ENCODE data around the gene AIDA.
A peak's percentile ranks its signal among the peaks of the same experiment; 100 is the strongest.

The AIDA gene

DNA sequence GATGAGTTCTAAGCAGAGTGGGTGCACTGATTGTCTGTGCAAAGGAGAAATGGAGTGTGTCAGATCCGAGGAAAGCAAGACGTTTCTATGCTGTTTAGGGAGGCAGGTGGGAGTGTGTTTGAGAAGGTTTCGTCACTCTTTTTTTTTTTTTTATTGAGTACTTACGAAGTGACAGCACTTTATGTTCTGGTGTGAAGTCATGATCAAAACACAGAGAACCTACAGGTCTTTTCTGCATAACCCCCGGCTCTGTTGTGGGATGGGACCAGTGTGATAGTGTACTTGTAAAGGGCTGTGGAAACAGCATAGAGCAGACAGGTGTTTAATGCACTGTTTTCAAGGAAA is 67.7 kb downstream of the AIDA start:
- Histone ChIP-seq H3K27me3 (ENCODE audit: control insufficient read depth, insufficient read depth, low read length) (no peaks in the 10 kb centered on the region), H3K9me3 (ENCODE audit: control insufficient read depth, insufficient read depth, low read length) (no peaks in the 10 kb centered on the region), H3K4me3 (ENCODE audit: low read length) (peak overlapping the region; percentile 50; the same call in 1 of the 2 replicates), H3K4me1 (ENCODE audit: control insufficient read depth, insufficient read depth, low read length) (no peaks in the 10 kb centered on the region), H3K36me3 (ENCODE audit: control insufficient read depth, insufficient read depth, low read length) (no peaks in the 10 kb centered on the region; the same call in 1 of the 2 replicates), H3K27ac (ENCODE audit: low read length) (no peak overlapping the region)
- DNase-seq (ENCODE audit: low read depth, low spot score): no peak
- WGBS (ENCODE audit: insufficient coverage, insufficient read length): no CpG with 5 or more reads among the region's 5 CpGs

DNA sequence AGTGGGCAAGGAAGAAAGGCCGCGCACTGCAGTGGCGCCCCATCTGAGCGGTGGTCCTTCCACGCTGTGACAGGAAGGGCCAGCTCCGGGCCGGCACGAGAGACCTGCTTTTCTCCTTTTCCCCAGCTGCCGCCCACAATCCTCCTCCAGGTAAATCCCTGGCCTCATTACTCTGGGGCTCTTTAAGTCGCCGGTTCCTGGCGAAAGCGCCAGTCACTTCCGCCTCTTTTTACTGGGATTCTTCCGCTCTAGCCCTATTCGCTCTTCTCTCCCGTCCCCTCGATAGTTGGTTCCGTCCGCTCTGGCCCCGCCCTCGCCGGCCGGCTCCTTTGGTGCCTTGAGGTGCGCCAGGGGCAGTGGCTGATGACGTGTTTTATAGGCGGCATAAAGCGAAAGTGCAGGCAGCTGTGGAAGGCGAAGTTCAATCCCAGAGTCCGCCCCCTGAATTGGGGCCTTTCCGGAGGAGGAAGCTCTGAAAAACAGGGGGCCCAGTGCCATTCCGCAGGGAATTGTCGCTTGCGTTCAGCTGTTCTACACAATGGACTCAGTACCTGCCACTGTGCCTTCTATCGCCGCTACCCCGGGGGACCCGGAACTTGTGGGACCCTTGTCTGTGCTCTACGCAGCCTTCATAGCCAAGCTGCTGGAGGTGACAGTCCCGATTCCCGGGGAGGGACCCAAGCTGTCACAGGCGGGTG is 68.2 kb downstream of the AIDA start:
- no CpG with 5 or more reads among the region's 42 CpGs for WGBS (ENCODE audit: insufficient coverage, insufficient read length)
- Histone ChIP-seq H3K9me3 (ENCODE audit: control insufficient read depth, insufficient read depth, low read length) (no peaks in the 10 kb centered on the region), H3K36me3 (ENCODE audit: control insufficient read depth, insufficient read depth, low read length) (no peaks in the 10 kb centered on the region; the same call in 1 of the 2 replicates), H3K4me1 (ENCODE audit: control insufficient read depth, insufficient read depth, low read length) (no peaks in the 10 kb centered on the region), H3K27me3 (ENCODE audit: control insufficient read depth, insufficient read depth, low read length) (no peaks in the 10 kb centered on the region), H3K4me3 (ENCODE audit: low read length) (peak overlapping the region; percentile 50; the same call in 1 of the 2 replicates), H3K27ac (ENCODE audit: low read length) (no peak overlapping the region)
- DNase-seq (ENCODE audit: low read depth, low spot score): peak; percentile 94

DNA sequence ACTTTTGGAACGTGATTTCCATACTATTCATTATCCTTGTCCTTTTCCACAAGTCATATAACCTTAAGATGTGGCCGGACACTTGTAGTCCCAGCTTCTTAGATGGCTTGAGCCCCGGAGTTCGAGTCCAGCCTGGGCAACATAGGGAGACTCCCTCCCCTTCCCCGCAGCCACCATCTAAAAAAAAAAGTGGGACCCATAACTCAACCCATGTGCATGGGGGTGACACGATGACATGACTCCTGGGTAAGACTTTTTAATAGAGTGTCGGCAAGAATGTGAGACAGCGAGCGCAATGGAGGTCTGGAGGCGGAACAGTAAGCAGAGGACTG is 68.7 kb downstream of the AIDA start:
- Histone ChIP-seq H3K9me3 (ENCODE audit: control insufficient read depth, insufficient read depth, low read length) (no peaks in the 10 kb centered on the region), H3K27me3 (ENCODE audit: control insufficient read depth, insufficient read depth, low read length) (no peaks in the 10 kb centered on the region), H3K27ac (ENCODE audit: low read length) (no peak overlapping the region), H3K36me3 (ENCODE audit: control insufficient read depth, insufficient read depth, low read length) (no peaks in the 10 kb centered on the region; the same call in 1 of the 2 replicates), H3K4me1 (ENCODE audit: control insufficient read depth, insufficient read depth, low read length) (no peaks in the 10 kb centered on the region), H3K4me3 (ENCODE audit: low read length) (peak overlapping the region; percentile 50; the same call in 1 of the 2 replicates)
- WGBS (ENCODE audit: insufficient coverage, insufficient read length): no CpG with 5 or more reads among the region's 10 CpGs
- no peak for DNase-seq (ENCODE audit: low read depth, low spot score)

DNA sequence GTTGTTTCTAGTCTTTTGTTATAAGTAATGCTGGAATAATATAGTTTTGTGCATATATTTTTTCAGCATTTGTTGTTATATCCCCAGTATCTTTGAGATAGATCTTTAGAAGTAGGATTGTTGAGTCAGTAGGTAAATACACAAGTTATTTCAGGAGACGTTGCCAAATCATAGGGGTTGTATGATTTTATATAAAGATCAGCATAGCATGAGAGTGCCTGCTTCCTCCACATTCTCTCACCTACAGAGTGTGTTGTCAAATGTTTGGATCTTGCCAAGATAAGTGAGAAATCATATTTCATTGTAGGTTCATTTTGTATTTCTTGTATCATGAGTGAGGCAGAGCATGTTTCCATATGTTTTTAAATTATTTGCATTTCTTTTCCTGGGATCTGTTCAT is 69.8 kb downstream of the AIDA start:
- no peaks in the 10 kb centered on the region for H3K27me3 ChIP-seq (ENCODE audit: control insufficient read depth, insufficient read depth, low read length)
- no CpG with 5 or more reads among the region's 1 CpG for WGBS (ENCODE audit: insufficient coverage, insufficient read length)
- no peak for DNase-seq (ENCODE audit: low read depth, low spot score)
- no peaks in the 10 kb centered on the region; the same call in 1 of the 2 replicates for H3K36me3 ChIP-seq (ENCODE audit: control insufficient read depth, insufficient read depth, low read length)
- no peak overlapping the region for H3K4me3 ChIP-seq (ENCODE audit: low read length)
- H3K4me1 ChIP-seq (ENCODE audit: control insufficient read depth, insufficient read depth, low read length): no peaks in the 10 kb centered on the region
- H3K9me3 ChIP-seq (ENCODE audit: control insufficient read depth, insufficient read depth, low read length): no peaks in the 10 kb centered on the region
- no peak overlapping the region for H3K27ac ChIP-seq (ENCODE audit: low read length)

DNA sequence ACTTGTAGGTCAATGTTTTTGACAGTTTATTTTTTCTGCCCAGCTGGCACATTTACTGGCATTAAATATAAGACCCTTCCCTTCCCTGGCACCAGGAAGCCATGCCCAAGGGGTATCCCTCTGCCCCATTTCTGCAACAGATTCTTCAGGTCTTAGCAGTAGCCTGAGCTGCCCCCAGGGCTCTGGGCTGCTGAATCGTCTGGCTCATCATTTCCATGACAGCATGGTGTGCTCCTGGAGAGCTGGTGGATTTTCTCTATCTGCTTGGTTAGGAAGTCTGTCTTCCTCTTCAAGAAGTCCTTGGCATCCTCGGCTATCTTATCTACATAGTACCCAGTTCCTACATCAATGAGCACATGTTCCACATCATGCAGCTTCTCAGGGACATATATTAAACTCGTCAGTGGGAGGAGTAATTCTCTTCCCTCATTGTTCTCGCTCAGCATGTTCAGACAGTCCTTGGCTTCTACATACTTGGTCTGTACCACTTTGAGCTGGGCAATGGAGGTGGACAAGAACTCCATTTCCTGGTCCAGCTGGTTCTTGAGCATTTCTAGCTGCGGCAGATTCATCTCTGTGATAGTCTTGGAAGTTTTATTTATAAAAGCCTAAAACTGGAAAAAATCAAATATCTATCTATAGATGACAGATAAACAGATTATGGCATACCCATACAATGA is 70.9 kb downstream of the AIDA start:
- no peak overlapping the region for H3K4me3 ChIP-seq (ENCODE audit: low read length)
- H3K27ac ChIP-seq (ENCODE audit: low read length): no peak overlapping the region
- no peaks in the 10 kb centered on the region for H3K27me3 ChIP-seq (ENCODE audit: control insufficient read depth, insufficient read depth, low read length)
- no peaks in the 10 kb centered on the region for H3K4me1 ChIP-seq (ENCODE audit: control insufficient read depth, insufficient read depth, low read length)
- no peaks in the 10 kb centered on the region; the same call in 1 of the 2 replicates for H3K36me3 ChIP-seq (ENCODE audit: control insufficient read depth, insufficient read depth, low read length)
- no peaks in the 10 kb centered on the region for H3K9me3 ChIP-seq (ENCODE audit: control insufficient read depth, insufficient read depth, low read length)
- no CpG with 5 or more reads among the region's 5 CpGs for WGBS (ENCODE audit: insufficient coverage, insufficient read length)
- no peak for DNase-seq (ENCODE audit: low read depth, low spot score)

DNA sequence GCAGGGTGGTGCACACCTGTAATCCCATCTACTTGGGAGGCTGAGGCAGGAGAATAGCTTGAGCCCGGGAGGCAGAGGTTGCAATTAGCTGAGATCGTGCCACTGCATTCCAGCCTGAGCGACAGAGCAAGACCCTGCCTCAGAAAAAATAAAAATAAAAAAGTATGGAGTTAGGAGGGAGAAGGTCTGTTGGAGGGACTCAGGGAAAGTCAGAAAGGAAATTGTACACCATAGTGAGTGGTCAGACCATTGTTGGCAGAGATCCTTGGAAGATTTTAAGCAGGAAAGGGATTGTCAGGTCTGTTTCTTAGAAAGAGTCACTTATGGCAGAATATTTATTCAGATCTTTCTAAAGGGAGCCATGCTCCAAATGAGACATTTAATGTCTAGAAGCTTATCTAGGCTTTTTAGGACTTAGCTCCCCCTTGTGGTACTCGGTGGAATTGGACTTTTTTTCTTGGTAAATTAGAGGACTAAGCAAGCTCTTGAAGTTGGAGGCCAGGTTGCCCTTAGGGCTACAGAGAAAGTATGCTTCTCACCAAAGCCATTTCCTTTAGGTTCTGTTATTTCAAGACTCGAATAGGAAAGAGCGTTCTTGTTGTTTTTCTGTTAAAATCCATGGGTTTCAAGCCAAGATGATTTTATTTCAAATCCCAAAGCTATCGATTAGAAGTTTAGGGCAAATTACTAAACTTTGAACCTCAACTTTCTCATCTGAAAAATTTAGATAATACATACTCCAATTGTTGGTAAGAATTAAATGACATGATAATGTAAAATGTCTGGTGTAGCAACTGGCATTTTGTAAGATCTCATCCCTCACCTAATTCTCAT is 77.9 kb downstream of the AIDA start:
- no peaks in the 10 kb centered on the region for H3K4me1 ChIP-seq (ENCODE audit: control insufficient read depth, insufficient read depth, low read length)
- no peaks in the 10 kb centered on the region for H3K9me3 ChIP-seq (ENCODE audit: control insufficient read depth, insufficient read depth, low read length)
- H3K27ac ChIP-seq (ENCODE audit: low read length): no peak overlapping the region
- no peaks in the 10 kb centered on the region for H3K27me3 ChIP-seq (ENCODE audit: control insufficient read depth, insufficient read depth, low read length)
- no CpG with 5 or more reads among the region's 7 CpGs for WGBS (ENCODE audit: insufficient coverage, insufficient read length)
- DNase-seq (ENCODE audit: low read depth, low spot score): peak; percentile 52
- no peaks in the 10 kb centered on the region; the same call in 1 of the 2 replicates for H3K36me3 ChIP-seq (ENCODE audit: control insufficient read depth, insufficient read depth, low read length)
- H3K4me3 ChIP-seq (ENCODE audit: low read length): no peak overlapping the region

DNA sequence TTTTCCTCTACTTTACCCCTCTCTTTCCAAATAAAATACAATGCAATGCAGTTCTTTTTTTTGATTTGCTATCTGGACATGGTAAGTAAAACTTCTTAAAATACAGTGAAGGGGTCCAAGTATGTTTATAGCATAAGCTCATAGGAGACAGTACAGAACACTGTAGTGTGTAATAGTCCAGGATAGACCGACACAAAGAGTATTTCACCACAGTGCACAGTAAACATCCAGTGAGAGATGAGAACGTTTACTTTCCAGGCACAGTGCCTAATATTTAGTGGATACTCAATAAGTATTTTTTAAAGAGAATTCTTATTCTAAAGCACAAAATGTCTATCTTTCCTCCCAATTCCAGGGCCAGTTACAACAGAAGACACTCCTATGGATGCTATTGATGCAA is 79.5 kb downstream of the AIDA start:
- Histone ChIP-seq H3K27ac (ENCODE audit: low read length) (no peak overlapping the region), H3K36me3 (ENCODE audit: control insufficient read depth, insufficient read depth, low read length) (peaks cover 7% of the 10 kb centered on the region; the same call in 1 of the 2 replicates), H3K9me3 (ENCODE audit: control insufficient read depth, insufficient read depth, low read length) (no peaks in the 10 kb centered on the region), H3K4me1 (ENCODE audit: control insufficient read depth, insufficient read depth, low read length) (no peaks in the 10 kb centered on the region), H3K4me3 (ENCODE audit: low read length) (no peak overlapping the region), H3K27me3 (ENCODE audit: control insufficient read depth, insufficient read depth, low read length) (no peaks in the 10 kb centered on the region)
- no CpG with 5 or more reads among the region's 2 CpGs for WGBS (ENCODE audit: insufficient coverage, insufficient read length)
- no peak for DNase-seq (ENCODE audit: low read depth, low spot score)

DNA sequence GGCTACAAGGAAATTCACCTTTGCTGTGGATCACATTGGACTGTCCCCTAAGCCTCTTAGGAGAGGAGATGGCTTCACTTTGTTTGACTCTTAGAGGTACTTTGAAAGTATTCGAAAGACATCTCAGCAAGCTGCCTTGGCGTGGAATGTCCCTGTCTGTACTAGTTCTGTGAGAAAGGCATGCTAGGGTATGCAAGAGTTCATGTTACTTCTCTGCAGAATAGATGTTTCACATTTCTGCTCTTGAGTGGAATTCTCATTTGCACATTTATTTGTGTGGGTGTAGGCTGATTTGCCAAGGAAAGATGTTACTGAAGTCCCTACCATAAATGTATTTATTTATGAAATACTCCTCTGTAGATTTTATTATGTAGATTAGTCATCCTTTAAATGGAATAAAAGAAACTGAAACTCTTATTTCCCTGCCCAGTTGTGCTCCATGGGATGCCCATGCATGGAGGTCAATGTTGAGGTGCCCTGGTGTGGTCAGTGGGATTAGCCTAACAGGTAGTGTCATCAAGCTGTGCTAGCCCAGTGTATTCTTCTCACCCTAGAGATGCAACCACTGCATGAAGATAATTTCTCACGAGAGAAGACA is 80.6 kb downstream of the AIDA start:
- no peak for DNase-seq (ENCODE audit: low read depth, low spot score)
- Histone ChIP-seq H3K27me3 (ENCODE audit: control insufficient read depth, insufficient read depth, low read length) (no peaks in the 10 kb centered on the region), H3K4me1 (ENCODE audit: control insufficient read depth, insufficient read depth, low read length) (no peaks in the 10 kb centered on the region), H3K27ac (ENCODE audit: low read length) (no peak overlapping the region), H3K36me3 (ENCODE audit: control insufficient read depth, insufficient read depth, low read length) (peaks cover 13% of the 10 kb centered on the region; the same call in 1 of the 2 replicates), H3K9me3 (ENCODE audit: control insufficient read depth, insufficient read depth, low read length) (no peaks in the 10 kb centered on the region), H3K4me3 (ENCODE audit: low read length) (no peak overlapping the region)
- no CpG with 5 or more reads among the region's 3 CpGs for WGBS (ENCODE audit: insufficient coverage, insufficient read length)

DNA sequence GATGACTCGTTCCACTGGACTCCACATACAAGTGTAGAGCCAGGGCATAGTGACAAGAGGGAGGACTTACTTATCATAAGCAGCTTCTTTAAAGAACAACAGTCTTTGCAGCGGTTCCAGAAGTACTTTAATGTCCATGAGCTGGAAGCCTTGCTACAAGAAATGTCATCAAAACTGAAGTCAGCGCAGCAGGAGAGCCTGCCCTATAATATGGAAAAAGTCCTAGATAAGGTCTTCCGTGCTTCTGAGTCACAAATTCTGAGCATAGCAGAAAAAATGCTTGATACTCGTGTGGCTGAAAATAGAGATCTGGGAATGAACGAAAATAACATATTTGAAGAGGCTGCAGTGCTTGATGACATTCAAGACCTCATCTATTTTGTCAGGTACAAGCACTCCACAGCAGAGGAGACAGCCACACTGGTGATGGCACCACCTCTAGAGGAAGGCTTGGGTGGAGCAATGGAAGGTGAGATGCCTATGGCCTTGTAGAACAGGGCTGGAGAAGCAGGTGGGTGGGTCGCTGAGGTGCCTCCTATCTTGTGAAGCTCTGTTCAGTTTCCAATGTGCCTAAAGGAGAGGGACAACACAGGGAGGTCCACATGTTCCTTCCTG is 82.3 kb downstream of the AIDA start:
- Histone ChIP-seq H3K36me3 (ENCODE audit: control insufficient read depth, insufficient read depth, low read length) (peaks cover 13% of the 10 kb centered on the region; the same call in 1 of the 2 replicates), H3K27ac (ENCODE audit: low read length) (no peak overlapping the region), H3K27me3 (ENCODE audit: control insufficient read depth, insufficient read depth, low read length) (no peaks in the 10 kb centered on the region), H3K4me1 (ENCODE audit: control insufficient read depth, insufficient read depth, low read length) (no peaks in the 10 kb centered on the region), H3K4me3 (ENCODE audit: low read length) (no peak overlapping the region), H3K9me3 (ENCODE audit: control insufficient read depth, insufficient read depth, low read length) (no peaks in the 10 kb centered on the region)
- DNase-seq (ENCODE audit: low read depth, low spot score): no peak
- no CpG with 5 or more reads among the region's 7 CpGs for WGBS (ENCODE audit: insufficient coverage, insufficient read length)

DNA sequence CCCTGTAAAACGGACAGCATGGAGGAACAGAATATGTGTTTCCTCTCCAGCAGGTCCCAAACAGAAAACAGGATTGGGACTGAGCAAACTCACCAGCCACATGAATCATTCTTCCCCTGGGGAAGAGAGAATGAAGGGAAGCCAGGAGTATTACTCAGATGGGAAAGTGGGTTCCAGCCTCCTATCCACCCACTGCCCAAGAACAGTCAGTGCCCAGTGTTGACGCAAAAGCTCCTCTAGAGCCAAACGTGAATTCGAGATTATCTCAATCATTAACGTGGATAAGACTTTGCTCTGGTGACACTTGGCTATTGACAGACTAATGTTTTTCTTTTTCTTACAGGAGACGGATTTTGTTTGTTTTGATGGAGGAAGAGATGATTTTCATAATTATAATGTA is 85.1 kb downstream of the AIDA start:
- H3K9me3 ChIP-seq (ENCODE audit: control insufficient read depth, insufficient read depth, low read length): no peaks in the 10 kb centered on the region
- H3K4me1 ChIP-seq (ENCODE audit: control insufficient read depth, insufficient read depth, low read length): no peaks in the 10 kb centered on the region
- no peak for DNase-seq (ENCODE audit: low read depth, low spot score)
- H3K27me3 ChIP-seq (ENCODE audit: control insufficient read depth, insufficient read depth, low read length): no peaks in the 10 kb centered on the region
- H3K36me3 ChIP-seq (ENCODE audit: control insufficient read depth, insufficient read depth, low read length): peaks cover 13% of the 10 kb centered on the region; the same call in 1 of the 2 replicates
- no peak overlapping the region for H3K27ac ChIP-seq (ENCODE audit: low read length)
- H3K4me3 ChIP-seq (ENCODE audit: low read length): no peak overlapping the region
- WGBS (ENCODE audit: insufficient coverage, insufficient read length): 100% methylated on average over 1 of the region's 6 CpGs
